Measurements from ENCODE around the gene CLEC1B.

DNA sequence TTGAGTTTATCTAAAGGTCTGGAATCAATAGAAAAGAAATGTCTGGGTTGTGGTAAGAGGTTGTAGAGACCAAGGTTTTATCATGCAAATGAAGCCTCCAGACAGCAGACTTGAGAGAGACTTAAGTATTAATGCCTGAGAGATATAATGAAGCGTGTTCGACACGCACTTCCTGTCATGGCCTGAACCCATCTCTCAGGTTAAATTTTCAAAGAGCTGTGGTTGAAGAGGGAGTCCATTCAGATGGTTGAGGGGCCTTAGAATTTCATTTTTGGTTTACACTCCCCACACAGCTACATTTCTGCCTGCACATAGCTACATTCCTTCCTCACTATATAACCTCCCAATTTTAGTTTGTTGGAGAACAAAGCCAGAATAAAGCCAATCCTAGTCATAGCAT lies 37.8 kb downstream of the CLEC1B start:
- no peak for TF ChIP-seq POLR2A (IDR thresholded peaks at IDR 0.05)
- TF ChIP-seq, protein P1, sequence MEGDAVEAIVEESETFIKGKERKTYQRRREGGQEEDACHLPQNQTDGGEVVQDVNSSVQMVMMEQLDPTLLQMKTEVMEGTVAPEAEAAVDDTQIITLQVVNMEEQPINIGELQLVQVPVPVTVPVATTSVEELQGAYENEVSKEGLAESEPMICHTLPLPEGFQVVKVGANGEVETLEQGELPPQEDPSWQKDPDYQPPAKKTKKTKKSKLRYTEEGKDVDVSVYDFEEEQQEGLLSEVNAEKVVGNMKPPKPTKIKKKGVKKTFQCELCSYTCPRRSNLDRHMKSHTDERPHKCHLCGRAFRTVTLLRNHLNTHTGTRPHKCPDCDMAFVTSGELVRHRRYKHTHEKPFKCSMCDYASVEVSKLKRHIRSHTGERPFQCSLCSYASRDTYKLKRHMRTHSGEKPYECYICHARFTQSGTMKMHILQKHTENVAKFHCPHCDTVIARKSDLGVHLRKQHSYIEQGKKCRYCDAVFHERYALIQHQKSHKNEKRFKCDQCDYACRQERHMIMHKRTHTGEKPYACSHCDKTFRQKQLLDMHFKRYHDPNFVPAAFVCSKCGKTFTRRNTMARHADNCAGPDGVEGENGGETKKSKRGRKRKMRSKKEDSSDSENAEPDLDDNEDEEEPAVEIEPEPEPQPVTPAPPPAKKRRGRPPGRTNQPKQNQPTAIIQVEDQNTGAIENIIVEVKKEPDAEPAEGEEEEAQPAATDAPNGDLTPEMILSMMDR (IDR thresholded peaks at IDR 0.05), result no peak
